OCI-LY7 (cell line): ENCODE data around the gene TINAGL1.

ENCODE experiments used
- CTCF ChIP-seq: fragments of 200-600 bp; sonication (generic); conservative IDR thresholded peaks from 2 replicates; pipeline ENCODE4 v1.5.1; 2014; ENCODE audit warnings: mild to moderate bottlenecking, antibody characterized with exemption, low read length, moderate library complexity, mixed read lengths
- EZH2phosphoT487 ChIP-seq: fragments of 200-600 bp; sonication (generic); IDR thresholded peaks from 2 replicates; pipeline ENCODE4 v1.6.1; 2018; ENCODE audit warnings: low read depth, borderline replicate concordance, mild to moderate bottlenecking, mixed run types, antibody characterized with exemption, low read length, moderate library complexity, mixed read lengths

GRCh38 chr1:31618916-31619846, 42.9 kb downstream of the TINAGL1 start:
- TF ChIP-seq EZH2phosphoT487 (no peak), CTCF (no peak)
